NCI-H2227 treated with DMSO at 0.1 percent for 48 hours (cell line): ENCODE measurements around the gene SHROOM2.
"Not testable (repeated sequence)": the region's sequence is repeated elsewhere in the genome, so short reads cannot be mapped to it uniquely, and the experiment has no call there.

ENCODE experiments used
- DNase-seq: peaks from one replicate; lab custom pipeline; 2025; lab: John Stamatoyannopoulos, UW

The SHROOM2 gene

GRCh38 chrX:9829308-9830267 lies 43.4 kb downstream of the SHROOM2 start:
- DNase-seq: no peak

GRCh38 chrX:9832811-9833210 lies 46.6 kb downstream of the SHROOM2 start:
- no peak for DNase-seq

GRCh38 chrX:9835585-9836210 lies 49.5 kb downstream of the SHROOM2 start:
- no peak for DNase-seq

- no peak for DNase-seq
Measured at GRCh38 chrX:9842541-9842940, 56.3 kb downstream of the SHROOM2 start.

- no peak for DNase-seq
Measured at GRCh38 chrX:9844936-9845577, 58.8 kb downstream of the SHROOM2 start.

- DNase-seq: no peak
Measured at GRCh38 chrX:9845578-9845952, 59.3 kb downstream of the SHROOM2 start.

- DNase-seq: no peak
Measured at GRCh38 chrX:9846631-9847030, 60.4 kb downstream of the SHROOM2 start.

GRCh38 chrX:9847071-9847470 lies 60.8 kb downstream of the SHROOM2 start:
- DNase-seq: no peak

- no peak for DNase-seq
Measured at GRCh38 chrX:9848718-9849479, 62.7 kb downstream of the SHROOM2 start.

GRCh38 chrX:9851890-9852289 lies 65.7 kb downstream of the SHROOM2 start:
- DNase-seq: no peak

- no peak for DNase-seq
Measured at GRCh38 chrX:9853307-9853706, 67.1 kb downstream of the SHROOM2 start.

- no peak for DNase-seq
Measured at GRCh38 chrX:9855561-9856283, 69.5 kb downstream of the SHROOM2 start.

- no peak for DNase-seq
Measured at GRCh38 chrX:9856588-9856987, 70.4 kb downstream of the SHROOM2 start.

GRCh38 chrX:9857575-9858474 lies 71.6 kb downstream of the SHROOM2 start:
- DNase-seq: no peak

GRCh38 chrX:9858684-9859083 lies 72.5 kb downstream of the SHROOM2 start:
- DNase-seq: not testable (repeated sequence)

GRCh38 chrX:9859711-9860555 lies 73.7 kb downstream of the SHROOM2 start:
- no peak for DNase-seq

GRCh38 chrX:9860826-9861225 lies 74.6 kb downstream of the SHROOM2 start:
- DNase-seq: no peak

GRCh38 chrX:9861711-9862110 lies 75.5 kb downstream of the SHROOM2 start:
- DNase-seq: no peak

- no peak for DNase-seq
Measured at GRCh38 chrX:9862525-9862924, 76.3 kb downstream of the SHROOM2 start.
